GM18520 (cell line): ENCODE measurements around the gene TMED9.
"Not testable (repeated sequence)": the region's sequence is repeated elsewhere in the genome, so short reads cannot be mapped to it uniquely, and the experiment has no call there.

ENCODE experiments used
- ATAC-seq: cut with Tn5 transposase; IDR thresholded peaks from one replicate; pipeline ENCODE4 v1.9.1; 2021; ENCODE audit not compliant: unreplicated experiment

The TMED9 gene

GRCh38 chr5:177592010-177592834 lies at the start of gene TMED9:
TSS of gene TMED9 (plus strand) at chr5:177592203. CDS start at chr5:177592215, 12 bp downstream.
- ATAC-seq, result peak; percentile 93

DNA sequence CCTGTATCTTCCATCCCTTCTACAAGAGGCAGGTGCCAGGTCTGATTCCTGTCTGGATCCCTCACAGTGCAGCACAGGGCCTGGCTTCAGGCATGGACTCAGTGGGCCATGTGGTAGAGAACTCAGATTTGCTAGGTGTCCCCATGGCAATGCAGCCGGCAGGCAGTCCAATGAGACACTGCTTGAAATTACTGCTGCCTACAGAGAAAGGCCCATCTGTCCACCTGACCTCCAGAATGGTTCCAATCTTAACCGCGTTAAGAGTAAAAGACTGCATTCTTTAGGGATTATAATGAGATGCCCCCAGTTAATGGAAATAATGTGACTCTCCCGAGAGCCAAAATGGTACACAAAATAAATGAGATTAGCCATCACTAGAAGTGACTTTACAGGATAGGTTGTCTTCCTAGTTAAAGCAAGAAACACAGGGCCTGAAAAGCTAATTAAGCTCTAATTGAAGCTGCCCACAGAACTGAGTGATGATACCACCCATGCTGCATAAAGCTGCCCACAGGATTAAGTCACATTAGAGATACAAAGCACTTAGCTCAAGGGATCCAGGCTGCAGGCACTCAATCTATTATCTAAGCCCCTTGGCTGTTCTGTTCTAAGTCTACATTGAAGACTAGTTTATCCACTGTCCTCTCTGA lies 49.1 kb upstream of the TMED9 start:
- ATAC-seq, result no peak

DNA sequence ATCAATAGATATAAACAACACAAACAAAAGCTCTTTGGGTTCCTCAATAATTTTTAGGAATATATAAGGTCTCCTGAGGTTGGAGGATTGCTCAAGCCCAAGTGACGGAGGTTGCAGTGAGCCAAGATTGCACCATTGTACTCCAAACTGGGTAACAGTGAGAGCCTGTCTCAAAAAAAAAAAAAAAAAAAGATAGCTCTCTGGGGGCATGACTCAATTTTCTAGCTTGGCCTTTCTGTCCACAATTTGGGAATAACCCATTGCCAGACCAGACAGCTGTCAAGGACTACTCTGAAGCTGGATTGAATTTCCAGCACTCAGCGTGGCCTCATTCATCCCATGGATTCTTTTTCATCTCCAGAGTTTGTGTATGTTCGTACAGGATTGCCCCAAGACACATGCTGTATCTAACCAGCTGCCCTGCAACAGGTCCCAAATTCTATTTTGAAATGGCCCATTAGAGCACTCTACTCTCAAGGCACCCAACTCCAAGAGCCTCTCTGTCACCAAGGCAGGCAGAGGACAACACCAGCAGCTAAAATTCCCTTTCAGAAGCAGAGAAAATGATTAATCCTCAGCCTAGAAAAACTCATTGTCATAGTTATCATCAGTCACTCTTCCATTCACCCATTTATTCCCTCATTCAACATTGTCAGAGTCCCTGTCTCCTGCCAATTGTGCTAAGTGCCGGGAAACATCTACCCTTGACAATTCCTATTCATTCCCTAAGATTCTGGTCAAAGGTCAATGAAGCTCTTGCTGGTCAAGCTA lies 46.3 kb upstream of the TMED9 start:
- ATAC-seq, result no peak

DNA sequence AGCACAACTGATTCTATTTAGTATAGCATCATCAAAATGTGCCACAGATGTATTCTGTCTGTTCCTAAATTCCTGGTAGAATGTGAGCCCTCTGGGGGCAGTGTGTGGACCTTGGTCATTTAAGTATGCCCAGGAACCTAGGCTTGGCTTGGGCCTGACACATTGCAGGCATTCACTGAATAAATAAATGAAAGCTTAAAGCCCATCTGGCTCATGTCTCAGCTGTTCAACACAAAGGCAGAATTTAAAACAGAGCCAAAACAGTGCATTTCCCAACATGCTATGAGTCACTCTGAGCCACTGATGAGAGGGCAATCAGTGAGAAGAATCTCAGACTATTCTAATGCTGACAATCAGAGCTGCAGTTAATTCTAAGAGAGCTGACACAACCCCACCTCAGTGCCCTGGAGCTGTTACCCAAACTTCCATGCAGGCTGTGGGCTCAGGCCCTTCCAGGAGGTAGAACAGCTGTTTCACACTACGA lies 45.7 kb upstream of the TMED9 start:
- no peak for ATAC-seq

DNA sequence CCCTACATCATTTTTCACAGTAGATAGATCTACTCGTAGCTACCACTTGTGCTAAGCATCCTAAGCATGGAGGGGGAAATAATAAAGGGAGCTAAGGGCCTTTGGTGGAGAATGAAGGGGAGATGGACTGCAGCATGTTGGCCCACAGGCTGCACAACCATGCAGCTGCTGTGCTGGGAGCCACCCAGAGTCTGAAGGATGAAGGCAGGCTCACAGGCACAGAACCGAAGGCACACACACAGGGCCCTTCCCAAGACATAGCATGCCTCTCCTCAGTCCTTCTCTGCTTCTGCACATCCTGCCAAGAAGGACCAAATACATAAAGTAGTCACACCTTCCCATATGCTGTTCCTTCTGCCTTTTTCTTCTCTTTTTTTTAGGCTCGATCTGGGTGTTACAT lies 44.3 kb upstream of the TMED9 start:
- no peak for ATAC-seq

GRCh38 chr5:177548495-177548894 lies 43.5 kb upstream of the TMED9 start:
- no peak for ATAC-seq

GRCh38 chr5:177550122-177550521 lies 41.9 kb upstream of the TMED9 start:
- ATAC-seq, result no peak

GRCh38 chr5:177552839-177553455 lies 39.1 kb upstream of the TMED9 start:
- no peak for ATAC-seq

- ATAC-seq, result peak; percentile 25
These were observed 38.2 kb upstream of the TMED9 start for GRCh38 chr5:177553671-177554429.

GRCh38 chr5:177554474-177555111 lies 37.4 kb upstream of the TMED9 start, which contains the start of gene FAM193B:
TSS of gene FAM193B (minus strand) at chr5:177554563. CDS start at chr5:177554458, 105 bp downstream.
- peak; percentile 84 for ATAC-seq

DNA sequence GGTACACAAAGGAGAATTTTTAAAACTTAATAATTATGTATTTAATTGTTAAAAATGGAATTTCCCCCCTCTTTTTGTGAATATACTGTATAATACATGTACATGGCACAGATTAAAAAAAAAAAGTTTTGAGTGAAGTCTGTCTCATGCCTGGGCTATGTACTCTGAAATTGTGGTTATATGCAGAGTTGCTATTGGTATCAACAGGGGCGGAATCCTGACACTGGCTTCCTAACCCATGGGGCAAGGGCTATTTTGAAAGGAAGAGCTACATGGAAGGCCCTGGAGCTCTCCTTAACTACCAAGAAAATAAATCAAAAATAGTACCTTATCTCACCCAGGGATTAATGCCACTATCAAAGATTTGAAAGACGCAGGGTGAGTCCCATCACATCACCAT lies 36.8 kb upstream of the TMED9 start:
- ATAC-seq, result no peak

- no peak for ATAC-seq
These were observed 36.3 kb upstream of the TMED9 start for GRCh38 chr5:177555665-177556064.

DNA sequence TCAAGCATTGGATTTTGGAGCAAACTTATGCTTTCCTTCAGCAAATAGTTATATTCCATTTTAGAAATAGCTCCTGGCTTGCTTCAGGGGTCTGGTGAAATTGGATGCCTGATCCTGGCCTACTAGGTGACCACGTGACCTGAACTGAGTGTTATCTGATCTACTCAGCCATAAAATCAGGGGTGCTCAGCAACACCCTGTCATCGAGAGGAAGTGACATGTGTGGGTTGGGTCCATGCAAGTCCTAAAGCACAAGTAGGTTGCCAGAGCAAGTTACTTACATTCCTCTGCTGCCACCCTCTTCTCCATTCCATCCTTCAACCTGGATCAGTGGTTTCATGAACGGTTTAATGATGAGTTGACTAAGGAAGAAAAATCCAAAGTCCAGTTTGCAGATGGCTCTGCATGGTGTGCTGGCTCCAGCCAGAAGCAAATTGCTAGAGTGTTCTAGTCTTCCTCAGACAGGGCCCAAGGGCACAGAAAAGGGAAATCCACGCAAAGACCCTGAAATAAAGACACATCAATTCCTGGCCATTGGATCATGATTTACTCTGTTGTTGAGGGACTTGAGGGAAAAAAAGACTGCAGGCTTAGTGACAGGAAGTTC lies 34.9 kb upstream of the TMED9 start:
- ATAC-seq, result no peak

- no peak for ATAC-seq
These were observed 34.2 kb upstream of the TMED9 start for GRCh38 chr5:177557796-177558195.

- ATAC-seq, result not testable (repeated sequence)
These were observed 32.5 kb upstream of the TMED9 start for GRCh38 chr5:177559446-177559941.

GRCh38 chr5:177565046-177565445 lies 27.0 kb upstream of the TMED9 start:
- no peak for ATAC-seq

- no peak for ATAC-seq
These were observed 23.7 kb upstream of the TMED9 start for GRCh38 chr5:177568326-177568725.

DNA sequence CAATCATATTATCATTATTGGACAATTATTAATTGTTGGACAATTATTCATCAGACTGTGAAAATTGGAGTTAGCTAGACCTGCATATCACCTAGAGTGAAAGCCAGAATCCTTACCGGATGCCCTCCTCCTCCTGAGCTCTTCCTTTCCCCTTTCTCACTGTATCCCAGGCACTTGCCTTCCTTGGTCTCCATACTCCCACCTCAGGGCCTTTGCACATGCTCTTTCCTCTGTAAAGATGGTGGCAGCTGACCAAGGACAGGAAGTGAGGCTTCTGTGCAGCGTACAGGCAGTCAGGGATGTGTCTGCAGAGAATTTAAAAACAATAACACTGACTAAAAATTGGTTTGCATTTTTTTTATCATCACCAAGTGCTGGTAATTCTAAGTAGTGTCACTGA lies 22.1 kb upstream of the TMED9 start:
- no peak for ATAC-seq

- ATAC-seq, result no peak
These were observed 16.5 kb upstream of the TMED9 start for GRCh38 chr5:177575488-177575887.
